NOMO-1 (cell line): ENCODE data around the gene NPHS1.
"Not testable (repeated sequence)": the region's sequence is repeated elsewhere in the genome, so short reads cannot be mapped to it uniquely, and the experiment has no call there.

Experiments used
- DNase-seq, 2 experiments: peaks; one replicate each; lab custom pipeline; 2025; ENCODE audit not compliant: unreplicated experiment in 2 of 2; lab: John Stamatoyannopoulos, UW

The NPHS1 gene

DNA sequence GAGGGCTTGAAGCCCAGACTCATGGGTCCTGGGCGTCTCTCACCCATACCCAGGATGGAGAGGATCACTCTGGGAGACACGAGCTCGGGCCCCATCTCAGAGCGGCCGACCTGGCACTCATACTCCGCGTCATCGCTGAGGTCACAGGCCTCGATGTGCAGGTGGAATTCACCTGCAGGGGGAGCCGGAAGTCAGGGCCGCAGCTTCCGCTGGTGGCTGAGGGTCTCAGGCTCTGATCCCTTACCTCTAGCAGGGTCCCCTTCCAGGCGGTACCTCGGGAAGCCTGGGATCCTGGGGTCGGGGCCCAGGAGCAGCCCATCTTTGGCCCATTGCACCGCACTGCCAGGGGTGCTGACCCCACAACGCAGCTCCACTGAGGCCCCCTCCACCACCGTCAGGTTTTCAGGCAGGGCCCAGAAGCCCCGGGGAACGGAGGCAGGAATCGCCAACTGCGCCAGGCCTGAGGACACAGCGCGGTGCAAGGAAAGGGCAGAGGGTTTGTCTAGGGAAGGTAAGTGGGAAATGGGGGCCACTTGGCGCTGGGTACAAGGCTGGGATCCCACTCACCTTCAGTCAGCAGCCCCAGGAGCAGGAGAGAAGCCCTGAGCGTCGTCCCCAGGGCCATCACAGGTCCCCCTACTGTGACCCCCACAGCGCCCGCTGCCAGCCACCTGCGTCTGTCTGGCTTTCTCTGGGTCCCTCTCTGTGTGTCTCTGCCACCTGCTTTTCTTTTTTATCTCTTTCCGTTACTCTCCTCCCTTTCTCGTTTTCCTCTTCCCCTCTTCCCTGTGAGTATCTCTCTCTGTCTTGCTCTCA lies 883 bp downstream of the NPHS1 start:
- no peak for DNase-seq

DNA sequence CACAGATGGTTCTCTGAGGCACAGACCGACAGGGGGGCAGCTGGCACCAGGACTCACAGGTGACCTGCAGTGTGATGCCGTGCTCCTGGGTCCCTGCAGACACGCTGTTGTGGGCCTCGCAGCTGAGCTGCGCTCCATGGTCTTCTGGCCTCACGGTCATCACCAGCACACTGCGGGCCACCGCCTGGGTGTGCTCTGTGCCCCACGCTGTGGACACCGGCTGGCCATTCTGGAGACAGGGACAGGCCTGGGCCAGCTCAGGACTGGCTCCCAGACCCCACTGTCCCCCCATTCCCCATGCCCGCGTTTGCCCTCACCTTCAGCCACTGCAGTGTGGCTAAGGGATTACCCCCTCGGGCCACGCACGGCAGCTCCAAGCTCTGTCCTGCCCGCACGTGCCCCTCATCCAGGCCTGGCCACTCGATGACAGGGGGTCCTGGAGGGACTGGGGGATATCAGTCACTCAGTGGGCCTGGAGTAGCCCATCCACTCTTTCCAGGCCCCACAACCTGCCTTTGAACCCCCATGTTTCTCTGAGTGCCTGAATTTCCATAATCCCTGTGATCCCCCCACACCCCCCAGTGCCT lies 3.3 kb downstream of the NPHS1 start:
- no peak for DNase-seq

DNA sequence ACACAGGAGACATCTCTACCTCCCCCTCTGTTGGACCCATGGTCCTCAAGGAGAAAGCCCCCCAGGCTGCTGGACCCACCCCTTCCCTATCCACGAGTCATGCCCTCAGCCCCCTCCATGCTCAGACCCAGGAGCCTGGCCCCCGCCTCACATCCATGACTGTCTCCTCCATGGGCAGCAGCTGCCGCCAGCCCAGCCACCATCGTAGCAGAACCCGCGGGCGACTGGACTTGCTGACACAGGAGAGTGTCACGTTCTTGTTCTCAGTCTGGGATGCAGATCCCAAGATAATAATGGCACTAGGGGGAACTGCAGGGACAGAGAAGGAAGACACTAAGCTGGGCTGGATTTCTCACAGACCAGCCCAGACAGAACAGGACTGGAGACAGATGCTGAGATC lies 3.8 kb downstream of the NPHS1 start:
- DNase-seq = no peak

DNA sequence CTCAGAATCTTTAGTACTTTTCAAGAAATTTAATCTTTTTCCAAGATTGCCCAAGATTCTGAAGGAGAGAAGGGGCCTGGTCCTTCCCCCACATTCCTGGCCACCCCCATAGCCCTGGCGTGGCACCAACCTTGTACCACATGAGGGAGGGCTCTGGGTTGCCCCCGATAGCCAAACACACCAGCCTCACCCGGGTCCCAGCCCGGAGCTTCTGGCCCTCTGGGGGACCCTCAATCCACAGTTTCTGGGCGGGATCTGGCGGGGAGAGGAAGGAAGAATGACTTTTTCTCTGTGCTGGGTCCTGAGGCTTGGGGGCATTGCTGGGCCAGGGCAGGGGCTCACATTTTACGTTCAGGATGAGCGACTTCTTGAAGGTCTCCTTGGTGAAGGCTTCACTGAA lies 4.4 kb downstream of the NPHS1 start:
- no peak for DNase-seq

DNA sequence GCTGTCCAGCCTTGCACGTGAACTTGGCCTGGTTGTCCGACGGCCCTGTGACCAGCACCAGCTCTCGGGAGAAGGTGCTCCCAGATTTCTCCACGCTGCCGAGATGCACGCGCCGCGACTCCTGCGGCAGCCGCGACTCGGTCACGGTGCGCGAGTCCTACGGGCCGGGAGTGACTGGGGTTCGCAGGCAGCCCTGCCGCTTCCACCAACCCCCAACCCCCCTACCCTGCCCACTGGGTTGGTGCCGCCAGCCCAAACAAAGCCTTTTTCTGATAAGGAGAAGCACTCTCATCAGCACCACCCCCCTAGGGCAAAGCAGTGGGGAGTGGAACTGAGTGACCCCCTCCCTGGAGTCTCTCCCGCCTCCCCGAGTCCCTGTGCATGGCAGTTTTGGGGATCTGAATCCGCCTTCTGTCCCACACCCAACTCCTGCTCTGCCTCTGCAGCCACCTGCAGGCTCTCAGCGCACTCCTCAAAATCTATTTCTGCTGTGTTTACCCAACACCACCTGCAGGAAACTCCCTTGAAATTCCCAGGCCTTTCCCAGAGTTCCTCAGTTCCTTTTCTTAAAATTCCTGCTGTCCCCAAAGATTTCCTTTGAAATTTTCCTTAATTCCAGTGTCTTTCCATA lies 6.2 kb downstream of the NPHS1 start:
- no peak for DNase-seq

DNA sequence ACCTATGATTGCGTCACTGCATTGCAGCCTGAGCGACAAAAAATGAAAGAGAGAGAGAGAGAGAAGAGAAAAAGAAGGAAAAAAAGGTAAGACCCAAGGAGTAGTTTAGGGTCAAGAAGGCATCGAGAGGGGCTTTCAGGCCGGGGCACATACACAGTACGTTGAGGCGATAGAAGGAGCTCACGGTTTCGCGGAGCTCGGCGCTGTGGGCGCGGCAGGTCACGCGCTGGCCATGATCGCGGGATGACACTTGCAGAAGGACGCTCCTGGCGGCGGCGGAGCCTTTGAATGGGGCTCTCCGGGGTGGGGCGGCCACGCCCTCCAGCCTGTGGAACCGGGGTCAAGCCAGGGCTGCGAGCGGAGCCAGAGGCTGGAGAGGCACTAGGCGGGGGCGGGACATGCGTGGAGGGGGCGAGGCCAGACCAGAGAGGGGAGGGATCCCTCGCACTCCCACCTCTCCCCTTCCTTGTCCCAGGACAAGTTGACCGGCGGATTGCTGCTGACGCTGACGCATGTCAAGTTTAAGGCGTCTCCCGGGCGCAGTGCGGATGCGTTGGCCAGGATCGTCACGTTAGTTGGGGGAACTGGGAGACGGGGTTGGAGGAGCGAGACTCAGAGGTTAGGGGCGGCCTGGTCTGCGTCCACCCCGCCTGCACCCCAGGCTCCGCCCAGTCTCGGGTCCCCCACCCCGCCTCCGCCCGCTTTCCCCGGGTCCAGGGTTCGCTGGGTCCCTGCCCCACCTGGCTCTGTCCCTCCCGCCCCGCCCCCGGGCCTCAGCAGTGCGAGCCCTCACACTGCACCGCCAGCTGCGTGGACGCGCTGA lies 6.9 kb downstream of the NPHS1 start:
- DNase-seq = no peak

DNA sequence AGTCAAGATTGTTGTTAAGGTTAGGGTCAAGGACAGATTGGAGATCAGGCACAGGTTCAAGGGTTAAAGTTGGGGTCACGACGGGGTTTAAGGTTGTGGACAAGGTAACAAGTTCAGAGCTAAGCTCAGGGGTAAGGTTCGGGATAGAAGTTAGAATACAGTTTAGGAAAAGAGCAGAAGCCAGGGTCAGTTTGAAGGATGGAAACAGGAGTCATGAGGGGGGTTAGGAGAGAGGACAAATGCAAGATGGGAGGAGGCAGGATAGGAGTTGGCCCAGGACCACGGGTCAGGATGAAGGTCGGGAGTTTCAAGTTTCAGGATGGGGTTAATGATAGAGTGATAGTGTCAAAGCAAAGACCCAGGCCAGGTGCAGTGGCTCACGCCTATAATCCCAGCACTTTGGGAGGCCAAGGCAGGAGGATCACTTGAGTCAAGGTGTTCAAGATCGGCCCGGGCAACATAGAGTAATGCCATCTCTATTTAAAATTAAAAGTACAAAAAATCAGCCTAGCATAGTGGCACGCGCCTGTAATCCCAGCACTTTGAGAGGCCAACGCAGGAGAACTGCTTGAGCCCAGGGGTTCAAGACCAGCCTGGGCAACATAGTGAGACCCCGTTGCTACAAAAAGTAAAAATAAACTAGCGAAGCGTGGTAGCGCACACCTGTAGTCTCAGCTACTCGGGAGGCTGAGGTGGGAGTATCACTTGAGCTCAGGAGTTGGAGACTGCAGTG lies 7.7 kb downstream of the NPHS1 start:
- no peak for DNase-seq

DNA sequence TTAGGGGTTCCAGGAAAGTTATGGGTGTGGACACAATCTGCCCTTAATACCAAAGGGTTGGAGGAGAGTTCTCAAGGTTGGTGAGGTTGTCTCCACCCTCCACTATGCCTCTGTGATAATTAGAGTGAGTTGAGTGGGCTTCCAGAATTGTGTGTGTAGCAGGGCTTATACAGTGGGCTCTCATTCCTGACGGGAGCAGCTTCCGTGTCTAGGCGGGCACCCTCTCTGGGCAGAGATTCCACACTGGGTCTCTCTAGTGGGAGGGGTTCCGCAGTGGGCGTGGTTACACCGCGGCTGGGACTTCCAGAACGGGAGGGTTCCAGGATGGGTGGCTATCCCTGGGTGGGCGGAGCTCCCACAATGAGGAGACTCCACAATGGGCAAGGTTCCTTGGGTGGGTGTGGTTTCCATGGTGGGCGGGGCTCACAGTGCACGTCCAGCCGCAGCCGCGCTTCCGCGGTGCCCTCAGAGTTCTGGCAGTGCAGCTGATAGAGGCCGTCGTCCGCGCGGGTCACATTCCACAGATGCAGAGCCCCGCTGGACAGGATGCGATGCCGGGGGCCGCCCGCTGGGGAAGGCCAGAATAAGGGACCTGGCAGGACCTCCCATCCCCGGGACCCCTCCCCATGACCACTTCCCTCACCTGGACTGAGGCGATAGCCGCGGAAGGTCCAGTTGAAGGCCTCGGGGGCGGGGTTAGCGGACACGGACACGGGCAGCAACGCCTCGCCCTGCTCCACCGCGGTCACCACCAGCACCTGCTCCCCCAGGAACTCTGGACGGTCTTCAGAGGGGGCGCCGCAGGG lies 8.4 kb downstream of the NPHS1 start:
- no peak for DNase-seq

DNA sequence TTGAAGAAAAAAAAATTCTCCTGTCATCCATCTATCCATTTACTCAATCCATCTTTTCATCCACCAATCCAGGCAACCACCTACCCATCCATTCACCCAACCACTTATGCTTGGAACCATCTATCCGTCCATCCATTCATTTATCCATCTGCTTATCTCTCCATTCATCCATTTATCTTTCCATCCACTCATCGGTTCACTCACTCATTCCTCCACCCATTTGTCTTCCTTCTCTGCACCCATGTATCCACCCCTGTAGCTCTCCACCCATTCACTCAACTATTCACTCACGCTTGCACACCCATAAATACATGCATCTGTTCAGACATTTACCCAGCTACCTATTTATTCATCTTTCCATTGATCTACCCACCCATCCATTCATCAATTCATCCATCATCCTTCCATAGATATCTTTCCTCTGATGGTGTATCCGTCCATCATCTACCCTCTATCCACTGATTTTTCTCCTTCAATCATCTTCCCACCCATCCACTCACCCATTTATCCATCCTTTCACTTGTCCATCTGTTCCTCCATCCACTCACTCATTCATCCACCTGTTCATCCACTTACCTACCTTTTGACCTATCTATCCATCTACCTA lies 9.5 kb downstream of the NPHS1 start:
- no peak for DNase-seq

DNA sequence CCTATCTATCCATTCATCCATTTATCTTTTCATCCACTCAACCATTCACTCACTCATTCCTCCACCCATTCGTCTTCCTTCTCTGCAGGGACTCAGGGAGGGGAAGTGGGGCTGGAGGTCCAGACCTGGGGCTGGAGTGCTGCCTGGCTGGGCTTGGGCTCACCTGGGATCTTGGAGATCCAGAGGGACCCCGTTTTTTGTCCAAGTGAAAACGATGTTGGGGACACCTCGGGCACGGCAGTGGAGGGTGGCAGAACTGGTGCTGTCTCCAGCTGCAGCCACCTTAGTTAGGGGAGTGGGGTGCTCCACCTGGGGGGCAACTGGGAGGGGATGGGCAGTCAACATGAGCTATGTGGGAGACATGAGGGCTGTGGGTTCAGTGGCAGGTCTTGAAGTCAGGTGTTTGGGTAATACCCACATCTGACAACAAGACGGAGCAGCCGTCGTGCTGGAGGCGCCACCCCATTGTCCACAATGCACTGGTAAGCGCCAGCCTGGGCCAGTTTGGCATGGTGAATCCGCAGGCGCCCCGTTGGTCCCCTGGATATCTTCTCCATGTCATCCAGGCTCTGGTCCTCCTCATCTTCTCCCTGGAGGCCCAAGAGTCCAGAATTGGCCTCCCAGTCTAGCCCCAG lies 10.2 kb downstream of the NPHS1 start:
- no peak for DNase-seq

DNA sequence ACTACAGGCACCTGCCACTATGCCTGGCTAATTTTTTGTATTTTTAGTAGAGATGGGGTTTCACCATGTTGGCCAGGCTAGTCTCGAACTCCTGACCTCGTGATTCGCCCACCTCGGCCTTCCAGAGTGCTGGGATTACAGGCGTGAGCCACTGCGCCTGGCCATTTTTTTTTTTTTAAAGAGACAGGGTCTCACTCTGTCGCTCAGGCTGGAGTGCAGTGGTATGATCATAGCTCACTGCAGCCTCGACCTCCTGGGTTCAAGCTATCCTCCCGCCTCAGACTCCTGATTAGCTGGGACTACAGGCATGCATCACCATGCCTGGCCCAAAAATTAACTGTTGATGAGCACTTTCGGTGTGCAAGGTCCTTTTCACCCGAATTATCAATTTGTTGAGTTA lies 16.2 kb downstream of the NPHS1 start:
- DNase-seq = not testable (repeated sequence)

DNA sequence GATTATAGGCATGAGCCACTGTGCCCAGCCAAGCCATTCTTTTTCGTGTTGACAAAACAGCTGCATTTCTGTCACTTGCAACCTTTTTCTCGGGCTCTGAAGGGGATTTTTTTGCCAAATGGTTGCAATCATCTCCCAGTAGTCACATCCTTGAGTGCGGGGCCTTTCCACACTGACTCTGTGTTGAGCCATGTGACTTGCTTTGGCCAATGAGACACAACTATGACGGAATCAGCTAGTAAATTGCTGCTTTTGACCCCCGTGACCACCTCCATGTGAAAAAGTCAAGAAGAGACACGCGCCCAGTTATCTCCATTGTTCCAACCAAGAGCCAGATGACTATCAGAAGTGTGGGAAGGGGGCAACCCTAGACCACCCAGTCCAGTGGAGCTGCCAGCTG lies 18.3 kb downstream of the NPHS1 start:
- DNase-seq = no peak

DNA sequence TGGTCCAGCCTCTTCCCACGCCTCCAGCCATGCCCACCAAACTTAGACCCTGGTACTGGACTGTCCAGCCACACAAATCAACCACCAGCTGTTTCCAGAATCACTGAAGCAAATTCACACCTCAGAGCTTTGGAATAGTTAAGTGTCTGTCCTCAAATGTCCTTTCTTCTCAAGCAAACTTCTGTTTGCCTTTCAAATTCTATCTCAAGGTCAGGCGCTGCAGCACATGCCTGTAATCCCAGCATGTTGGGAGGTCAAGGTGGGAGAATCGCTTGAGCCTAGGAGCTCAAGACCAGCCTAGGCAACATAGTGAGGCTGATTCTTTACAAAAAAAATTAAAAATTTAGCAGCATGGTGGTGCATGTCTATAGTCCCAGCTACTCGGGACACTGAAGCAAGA lies 20.2 kb downstream of the NPHS1 start:
- DNase-seq = no peak

DNA sequence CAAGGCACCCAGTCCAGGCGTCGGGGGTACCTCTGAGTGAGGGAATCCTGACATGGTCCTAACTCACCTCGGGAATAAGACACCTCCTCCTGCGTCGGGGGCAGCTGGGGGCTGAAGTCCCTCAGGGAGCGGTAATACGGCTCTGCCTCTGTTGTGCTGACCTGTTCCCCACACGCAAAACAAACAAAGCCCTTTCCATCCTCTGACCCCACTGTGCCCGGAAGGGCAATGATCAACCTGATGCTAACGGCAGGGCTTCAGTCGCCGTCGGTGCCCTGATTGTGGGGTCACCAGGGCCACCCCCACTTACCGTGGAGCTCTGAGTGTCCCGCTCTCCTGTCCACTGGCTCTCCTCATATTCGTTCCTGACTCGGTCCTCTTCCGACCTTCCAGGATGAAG lies 21.3 kb downstream of the NPHS1 start:
- DNase-seq = no peak

DNA sequence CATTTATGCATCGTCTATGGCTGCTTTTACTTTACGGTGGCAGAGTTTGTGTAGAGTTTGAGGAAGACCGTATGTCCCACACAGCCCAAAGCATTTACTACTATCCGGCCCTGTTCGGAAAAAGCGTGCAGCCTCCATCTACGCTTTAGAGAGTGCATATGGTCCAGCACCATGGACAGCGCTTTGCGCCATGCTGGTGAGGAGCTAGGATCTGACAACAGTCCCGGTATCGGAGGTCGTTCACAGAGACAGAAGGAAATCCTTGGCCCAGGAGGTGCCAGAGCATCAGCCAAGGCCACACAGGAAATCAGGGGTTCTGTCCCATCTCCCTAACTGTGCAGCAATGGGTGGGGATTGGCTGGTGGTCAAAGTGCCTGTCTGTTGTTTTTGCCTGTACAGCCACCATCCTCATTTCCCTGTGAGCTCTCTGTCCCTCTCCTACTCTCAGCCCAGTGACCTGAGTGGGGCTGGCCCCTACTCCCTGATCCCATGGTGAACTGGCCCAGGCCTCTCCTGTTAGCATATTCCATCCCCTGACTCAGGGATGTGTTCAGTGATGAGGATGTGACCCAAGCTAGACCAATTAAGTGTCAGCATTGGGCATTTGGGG lies 23.5 kb downstream of the NPHS1 start:
- peak in 1 of 2 experiments; percentile 35 for DNase-seq

DNA sequence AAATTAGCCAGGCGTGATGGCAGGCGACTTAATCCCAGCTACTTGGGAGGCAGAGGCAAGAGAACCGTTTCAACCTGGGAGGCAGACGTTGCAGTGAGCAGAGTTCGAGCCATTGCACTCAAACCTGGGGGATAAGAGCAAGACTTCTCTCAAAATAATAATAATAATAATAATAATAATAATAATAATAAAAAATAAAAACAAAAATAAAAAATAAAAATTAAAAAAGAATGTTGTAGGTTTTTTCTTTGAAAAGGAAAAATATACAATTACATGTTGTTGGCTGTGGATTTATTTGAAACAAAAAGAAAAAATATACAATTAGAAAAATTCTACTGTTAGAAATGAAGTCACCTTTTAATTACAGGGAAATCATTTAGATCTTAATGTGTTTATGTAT lies 28.2 kb downstream of the NPHS1 start:
- no peak for DNase-seq

DNA sequence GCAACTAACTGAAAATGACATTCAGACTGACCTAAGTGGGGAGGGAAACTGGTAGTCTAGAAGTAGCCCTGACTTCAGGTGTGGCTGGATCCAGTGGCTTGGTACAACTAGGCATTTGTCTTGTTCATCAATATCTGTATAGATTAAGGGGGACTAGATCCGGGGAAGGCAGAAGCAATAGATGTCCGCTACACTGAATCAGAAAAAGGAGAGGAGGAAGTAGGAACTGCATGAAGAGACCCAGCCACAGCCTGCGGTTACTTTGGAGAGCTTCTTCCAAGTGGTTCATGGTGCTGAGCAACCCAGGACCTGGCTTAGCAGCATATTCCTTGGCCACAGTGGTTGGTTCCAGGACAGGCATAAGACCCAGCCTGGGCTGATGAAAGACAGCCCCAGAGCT lies 29.7 kb downstream of the NPHS1 start:
- peak; percentile 45 to 87 for DNase-seq

DNA sequence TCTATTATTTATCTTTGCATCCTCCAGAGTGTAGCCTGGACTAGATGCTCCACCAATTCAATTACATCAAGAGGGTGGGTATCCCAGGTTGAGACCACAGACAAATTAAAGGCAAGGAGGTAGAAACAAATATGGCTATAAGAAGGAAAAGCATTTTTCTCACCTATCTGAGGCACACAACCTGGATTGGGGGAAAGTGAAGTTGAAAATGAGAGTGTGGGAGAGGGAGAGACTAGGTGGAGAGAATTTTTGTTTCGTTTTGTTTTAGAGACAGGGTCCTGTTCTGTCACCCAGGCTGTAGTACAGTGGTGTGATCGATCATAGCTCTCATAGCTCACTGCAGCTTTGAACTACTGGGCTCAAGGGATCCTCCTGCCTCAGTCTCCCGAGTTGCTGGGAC lies 33.9 kb downstream of the NPHS1 start:
- DNase-seq = no peak

DNA sequence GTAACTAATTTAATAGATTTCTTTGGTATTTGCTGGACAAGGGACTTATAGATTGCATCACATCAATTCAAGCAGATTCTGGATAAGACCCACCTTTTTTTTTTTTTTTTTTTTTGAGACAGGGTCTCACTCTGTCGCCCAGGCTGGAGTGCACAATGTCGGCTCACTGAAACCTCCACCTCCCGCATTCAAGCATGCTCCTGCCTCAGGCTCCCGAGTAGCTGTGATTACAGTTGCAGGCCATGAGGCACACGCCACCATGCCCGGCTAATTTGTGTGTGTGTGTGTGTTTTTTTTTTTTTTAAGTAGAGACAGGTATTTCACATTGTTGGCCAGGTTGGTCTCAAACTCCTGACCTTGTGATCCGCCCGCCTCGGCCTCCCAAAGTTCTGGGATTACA lies 35.5 kb downstream of the NPHS1 start:
- DNase-seq = no peak
